GM19328 (cell line): Measurements from ENCODE around the gene CXCR5.

Experiments
- ATAC-seq: cut with Tn5 transposase; IDR thresholded peaks from one replicate; pipeline ENCODE4 v1.9.1; 2021; ENCODE audit warnings: mild to moderate bottlenecking, moderate library complexity; ENCODE audit not compliant: unreplicated experiment

CXCR5 gene

DNA sequence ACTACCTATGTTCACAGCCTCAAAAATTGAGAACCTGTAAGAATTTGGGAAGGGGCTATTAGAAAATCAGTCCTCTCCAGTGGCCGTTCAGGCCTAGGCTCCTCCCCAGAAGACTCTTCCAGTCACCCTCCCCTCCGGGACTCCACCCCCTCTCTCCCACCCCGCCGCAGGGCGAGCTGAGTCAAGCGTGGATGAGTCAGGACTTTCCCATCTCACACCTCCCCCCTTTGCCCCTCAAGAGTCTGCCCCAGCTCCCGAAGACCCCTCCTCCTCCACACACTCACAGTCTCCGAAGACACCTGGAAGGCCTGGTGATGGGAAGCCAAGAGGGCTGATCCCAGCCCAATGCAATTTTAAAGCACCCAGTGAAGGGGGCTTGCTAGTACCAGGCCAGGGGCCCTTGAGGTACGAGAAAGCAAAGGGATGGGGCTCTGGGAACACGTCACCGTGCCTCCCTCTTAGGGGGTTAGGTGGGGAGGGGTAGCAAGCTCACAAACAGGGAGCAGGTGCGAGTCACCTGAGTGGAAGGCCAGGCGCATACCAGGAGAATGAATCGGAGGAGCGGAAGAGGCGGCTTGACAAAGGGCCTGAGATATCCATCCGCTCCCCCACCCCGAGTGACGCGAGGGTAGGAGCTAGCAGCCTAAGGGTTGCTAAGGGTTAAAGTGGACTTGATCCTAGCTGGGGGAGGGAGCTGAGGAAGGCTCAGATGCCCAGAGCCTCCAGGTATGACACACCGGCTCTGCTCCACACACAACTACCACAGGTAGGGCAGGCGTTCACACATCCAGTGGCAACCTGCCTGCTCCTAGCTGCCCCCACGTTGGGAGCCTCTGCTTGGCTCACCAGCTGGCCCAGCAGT is 28.4 kb downstream of the CXCR5 start:
- ATAC-seq, result no peak

DNA sequence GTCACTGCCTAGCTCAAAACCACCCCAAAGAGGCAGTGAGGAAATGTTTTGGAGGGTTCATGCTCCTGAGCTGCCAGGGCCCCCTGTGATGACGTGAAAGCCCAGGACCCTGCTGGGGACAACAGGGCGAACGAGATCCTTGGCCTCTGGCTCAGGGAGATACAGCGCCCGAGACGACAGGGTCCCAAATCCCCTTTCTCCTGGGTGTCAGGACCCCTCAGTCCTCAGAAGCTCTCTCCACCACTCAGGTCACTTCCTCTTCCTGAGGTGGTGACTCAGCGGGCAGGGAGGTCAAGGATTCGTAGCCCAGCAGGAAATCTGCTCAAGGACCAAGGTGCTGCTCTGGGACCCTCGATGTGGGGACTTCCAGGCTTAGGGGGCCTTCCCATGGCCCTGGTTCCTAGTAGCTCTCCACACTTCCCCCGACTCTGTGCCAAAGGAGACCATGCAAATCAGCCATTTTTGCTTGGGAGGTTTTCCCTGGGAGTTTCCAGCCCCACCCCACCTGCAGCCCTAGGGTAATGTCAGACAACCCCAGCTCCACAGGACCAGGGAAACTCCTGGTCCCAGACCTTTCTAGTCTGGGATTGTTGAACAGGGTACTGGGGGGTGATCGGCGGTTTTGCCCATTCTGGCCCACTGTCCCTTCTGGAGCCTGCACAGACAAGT is 29.2 kb downstream of the CXCR5 start:
- ATAC-seq, result no peak

DNA sequence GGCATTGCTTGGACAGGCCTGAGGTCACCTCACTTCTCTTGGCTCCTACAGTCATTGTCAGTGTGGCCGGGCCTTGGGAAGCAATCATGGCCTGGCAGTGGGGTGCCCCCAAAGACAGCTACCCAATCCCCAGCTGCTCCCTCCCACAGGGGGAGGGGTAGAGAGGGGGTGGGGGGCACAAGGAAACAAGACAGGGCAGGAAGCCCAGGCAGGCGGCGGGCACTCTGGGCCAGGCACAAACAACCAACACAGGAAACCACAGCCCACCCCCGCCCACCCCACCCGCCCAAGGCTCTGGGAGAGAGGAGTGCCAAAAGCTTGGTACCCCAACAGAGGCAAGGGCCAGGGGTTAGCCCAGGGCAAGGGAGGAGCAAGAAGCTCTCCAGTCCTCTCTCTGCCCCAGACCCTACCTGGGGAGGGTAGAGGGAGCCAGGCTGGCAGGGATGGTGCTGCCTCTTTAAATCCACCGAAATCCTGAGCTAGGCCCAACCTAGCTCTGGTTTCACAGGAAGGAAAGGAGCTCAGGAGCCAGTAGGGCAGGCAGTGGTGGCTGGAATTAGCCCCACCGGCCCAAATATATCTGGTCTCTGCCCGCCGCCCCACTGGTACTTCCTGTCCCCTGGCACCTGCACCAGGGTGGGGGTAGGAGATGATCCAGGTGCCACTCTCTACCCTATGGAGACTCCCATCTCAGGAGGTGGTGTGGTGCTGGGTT is 29.9 kb downstream of the CXCR5 start:
- ATAC-seq, result no peak

DNA sequence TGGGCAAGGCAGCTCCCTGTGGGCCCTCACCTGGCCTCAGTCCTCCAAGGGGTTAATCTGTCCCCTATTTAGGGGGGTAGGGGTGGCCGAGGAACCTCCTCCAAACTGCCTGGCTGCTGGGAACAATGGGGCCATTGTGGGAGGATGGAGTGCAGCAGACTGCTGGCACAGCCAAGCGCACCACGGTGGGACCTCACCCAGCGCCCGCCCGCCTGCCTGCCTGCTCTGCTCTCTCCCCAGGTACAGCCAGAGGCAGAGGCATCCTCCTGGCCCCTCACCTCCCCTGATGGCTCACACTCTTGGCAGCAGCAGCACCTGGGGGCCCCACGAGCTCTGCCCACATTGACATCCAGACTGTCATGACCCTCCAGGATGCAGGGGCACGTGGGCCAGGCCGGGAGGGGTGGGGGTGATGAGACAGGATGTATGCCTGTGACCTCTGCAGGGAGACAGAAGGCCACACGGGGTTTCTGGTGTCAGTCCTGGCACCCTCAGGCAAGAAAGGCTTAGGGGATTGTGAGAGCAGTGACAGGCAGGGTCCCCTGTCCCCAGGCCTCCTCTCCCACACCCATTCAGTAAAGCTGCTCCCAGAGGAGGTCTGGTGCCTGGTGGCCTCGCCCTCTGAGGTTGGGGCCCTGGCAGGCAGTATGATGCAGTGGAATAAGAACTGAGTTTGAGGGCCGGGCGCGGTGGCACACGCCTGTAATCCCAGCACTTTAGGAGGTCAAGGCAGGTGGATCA is 30.7 kb downstream of the CXCR5 start:
- ATAC-seq, result no peak

DNA sequence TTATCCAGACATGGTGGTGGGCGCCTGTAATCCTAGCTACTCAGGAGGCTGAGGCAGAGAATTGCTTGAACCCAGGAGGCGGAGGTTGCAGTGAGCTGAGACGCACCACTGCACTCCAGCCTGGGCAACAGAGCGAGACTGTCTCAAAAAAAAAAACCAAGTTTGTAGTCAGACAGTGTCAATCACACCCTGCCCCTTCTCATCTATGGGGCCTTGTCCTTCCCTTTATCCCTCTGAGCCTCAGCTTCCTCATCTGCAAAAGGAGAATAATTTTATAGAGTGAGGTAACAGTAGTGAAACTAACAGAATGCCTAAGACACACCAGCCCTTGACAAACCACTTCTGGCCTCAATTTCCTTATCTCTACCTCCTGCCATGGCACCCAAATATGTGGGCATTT is 31.3 kb downstream of the CXCR5 start:
- ATAC-seq, result no peak

DNA sequence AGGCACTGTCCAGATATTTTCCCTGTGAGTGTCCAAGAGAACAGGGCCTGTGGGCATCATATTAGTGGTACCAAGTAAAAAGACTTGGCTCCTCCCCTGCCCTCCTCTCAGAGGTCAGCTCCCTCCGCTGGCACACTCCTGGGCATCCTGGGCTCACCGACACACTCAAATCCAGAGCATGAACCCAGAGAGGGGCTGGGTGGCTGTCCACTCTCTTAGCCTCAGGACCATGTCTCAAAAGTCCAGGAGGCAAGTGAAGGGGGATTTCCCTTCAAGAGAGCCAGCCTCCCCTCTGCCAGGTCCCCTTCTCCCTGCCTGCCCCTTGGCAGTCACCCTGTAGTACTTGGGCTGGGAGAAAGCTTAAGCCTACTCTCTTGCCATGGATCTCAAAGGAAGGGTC is 31.7 kb downstream of the CXCR5 start:
- ATAC-seq, result no peak

DNA sequence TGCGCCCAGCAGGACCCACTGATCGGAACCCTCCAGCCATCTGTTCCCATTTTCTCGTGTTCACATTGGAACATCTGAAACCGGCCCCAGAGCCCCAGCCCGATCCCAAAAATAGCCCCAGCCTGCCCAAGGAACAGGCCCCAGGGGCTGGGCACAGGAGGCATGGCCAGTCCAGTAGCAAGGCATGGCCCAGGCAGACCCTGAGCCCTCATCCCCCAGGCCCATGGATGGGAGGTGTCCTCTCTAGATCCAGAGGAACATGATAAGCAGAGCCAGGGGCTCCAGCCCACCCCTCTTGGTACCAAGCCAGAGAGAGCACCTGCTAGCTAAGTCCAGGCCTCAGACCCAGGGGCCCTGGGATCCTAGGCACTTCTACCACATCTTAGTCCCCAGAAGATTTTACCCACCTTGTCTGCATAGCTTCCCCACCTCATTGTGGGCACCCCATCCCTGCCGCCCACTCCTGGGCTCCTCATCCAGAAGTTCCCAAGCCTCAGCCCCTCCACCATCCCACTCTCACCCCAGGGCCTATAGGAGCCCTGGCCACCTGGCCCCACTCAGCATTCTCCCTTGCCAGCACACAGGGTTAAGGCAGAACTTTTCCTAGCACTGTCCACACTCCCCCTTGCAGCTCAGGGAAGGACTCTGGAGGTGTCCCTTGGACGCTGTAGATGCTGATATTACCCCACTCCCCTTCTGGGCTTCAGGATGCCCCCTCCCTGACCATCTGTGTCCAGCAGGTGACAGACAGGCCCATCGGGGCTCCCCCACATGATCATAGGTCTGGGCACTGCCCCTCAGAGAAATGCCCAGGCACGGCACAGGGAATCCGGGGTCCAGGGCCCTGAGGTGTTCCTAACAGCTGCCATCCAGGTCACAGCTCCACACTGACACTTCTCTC is 32.5 kb downstream of the CXCR5 start:
- no peak for ATAC-seq

DNA sequence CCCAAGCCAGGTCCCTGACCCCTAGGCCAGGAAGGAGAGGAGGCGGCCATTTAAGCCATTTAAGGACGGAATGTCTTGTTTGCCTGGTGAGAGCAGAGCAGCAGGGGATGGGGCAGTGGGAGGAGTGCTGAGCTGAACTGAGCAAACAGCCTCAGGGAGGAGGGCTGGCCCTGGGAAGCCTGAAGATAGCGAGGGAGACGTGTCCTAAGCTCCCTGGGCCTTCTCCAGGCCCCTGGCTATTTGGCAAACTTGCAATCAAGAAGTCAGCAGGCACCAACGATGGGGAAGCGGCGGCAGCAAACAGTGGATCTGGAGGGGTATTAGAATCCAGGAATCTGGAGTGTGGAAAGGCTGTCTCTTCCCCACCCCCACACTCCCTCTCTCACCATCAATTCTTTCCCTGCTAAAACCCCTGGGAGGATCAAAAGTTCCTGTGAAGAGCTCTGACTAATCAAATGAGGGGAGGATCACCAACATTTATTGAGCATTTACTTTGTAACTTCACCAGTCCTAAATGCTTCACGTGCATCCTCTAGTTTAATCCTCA is 33.2 kb downstream of the CXCR5 start:
- no peak for ATAC-seq

DNA sequence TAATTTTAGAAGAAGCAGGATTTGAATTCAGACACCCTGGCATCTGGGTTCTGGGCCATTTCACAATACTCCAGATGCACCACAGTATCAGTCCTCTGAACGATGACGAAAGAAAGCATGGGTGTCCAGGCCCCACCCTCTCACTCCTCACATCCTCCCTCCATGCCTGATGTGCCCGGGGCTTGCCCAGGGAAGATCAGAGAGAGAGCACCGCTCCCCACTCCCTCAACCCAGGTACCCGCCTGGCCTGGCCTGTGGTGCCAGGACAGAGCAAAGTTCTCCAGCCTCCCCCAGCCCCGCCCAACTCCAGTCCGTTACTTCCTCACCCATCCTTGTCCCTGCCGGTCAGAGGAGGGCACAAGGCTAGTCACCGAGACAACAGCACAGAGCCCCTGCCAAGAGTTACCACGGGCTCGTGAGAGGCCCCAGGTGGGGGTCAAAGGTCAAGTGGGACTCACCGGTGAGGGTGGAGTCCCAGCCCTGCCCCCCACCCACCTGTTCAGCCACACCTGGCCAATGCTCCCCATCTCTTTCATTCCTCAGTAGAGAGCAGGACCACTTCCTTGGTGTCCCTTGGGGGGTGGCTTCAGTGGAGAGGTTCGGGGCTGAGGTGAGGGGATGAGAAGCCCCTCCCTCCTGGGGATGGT is 33.9 kb downstream of the CXCR5 start:
- no peak for ATAC-seq

DNA sequence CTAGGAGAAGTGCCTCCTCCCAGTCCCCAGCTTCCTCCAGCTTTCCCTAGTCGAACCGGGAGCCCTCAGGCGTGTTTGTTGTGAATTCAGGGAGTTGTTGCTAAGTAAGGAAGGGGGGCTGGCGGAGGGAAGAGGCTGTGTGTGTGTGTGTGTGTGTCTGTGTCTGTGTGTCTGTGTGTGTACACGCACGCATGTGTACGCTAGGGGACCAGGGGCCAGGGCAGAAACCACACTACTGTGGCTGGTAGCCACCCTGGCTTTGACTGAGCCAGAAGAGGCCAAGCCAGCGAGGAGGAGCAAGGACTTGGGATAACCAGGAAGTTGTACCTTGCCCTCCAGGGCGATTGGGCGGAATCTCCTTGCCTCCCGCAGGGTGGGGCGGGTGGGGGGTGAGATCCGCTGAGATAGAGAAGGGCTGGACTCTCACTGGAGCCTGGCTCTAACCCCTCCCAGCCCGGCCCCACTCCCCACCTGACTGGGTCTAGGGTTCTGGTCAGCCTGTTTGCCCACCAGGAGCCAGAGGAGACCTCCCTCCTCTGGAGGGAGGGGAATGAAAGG is 34.5 kb downstream of the CXCR5 start:
- ATAC-seq, result no peak

DNA sequence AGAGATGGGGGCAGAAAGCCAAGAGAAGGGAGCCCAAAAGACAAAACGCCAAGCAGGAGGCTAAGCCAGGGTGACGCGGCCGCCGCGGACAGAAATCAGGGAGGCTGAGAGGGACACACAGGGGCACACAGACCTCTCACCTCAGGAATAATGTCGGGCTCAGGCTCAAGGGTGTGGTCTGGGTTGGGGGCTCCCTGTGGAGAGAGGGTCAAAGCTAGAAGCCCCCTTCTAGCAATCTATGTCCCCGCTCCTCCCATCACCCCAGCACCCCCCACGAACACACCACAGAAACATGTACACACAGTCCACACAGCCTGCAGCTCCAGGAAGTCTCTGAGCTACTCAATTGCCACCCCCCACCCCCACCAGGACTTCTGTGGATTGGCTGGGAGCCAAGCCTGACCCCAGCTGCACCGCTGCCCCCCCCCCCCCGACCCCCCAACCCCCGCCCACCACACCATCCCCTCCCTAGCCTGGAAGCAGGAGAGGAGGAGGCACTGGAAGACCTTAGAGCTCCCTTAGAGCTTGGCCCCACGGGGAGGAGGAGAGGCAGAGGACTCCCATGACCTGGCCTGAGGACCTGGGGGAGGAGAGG is 35.1 kb downstream of the CXCR5 start:
- no peak for ATAC-seq

DNA sequence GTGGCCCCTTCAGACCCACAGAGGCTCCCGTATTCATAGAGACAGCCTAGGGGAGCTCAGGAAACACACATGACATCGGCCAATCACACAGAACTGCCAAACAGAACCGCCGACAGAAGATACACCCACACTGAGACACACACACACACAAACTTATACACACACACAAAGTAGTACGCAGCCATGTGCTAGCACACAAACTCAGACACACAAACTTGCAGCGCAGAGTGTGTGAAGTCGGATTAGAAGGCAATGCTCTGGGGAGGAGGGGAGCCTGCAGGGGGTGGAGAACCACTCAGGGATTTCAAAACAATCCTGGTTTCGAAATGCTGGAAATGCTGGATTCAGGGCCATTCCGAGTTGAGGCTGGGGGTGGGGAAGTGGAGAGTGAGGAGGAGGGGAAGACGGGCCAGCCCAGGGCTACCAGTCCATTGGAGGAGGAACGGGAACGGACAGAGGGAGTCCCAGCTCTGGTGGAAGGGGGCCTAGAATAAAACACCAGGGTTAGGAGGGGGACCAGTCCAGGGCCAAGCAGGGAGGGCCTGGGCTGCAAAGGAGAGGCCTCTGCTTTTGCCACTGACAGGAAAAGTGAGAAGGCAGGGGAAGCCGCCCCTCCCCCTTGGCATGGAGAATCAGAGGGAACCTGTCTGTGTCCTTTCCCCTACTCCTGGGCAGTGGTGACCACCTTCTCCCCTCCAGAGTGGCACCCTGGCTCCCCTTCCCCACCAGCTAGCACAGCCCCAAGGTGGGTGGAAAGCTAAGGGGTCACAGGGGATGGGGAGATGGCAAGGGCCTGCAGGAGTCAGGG is 37.6 kb downstream of the CXCR5 start:
- ATAC-seq, result no peak

DNA sequence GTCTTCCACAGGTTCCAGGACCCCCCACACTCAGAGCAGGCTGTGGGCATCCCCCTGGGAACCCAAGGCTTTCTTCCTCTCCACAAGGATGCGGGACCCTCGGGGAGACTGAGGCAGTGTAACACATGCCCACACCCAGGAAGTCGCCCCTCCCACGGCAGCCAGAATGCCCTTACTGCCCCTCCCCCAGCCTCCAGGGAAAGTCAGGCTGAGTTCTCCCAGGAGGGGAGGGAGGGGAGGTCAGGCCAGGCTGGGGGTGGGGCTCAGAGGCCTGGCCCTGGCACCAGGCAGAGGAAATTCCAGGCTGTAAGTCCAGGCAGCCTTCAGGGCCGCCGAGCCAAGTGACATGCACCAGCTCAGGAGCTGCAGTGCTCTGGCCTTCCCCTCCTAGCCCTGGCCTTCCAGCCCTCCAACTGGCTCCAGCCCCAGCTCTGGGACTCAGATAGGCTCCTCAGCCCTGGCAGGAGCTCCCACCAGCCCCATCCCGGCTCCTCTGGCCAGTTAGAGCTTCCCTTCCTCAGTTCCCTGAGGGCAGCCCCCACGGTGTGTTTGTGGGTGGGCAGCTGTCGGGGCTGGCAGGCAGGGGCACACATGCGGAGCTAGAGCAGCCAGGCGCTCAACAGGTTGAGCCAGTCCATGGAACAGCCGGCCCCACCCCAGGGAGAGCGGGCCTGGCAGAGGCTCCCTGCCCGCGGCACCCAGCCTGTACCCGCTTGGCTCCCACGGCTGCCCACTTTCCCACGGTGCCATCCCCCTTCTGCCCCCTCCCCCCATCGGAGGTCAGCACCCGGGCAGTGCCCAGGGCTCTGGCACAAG is 38.4 kb downstream of the CXCR5 start:
- no peak for ATAC-seq

DNA sequence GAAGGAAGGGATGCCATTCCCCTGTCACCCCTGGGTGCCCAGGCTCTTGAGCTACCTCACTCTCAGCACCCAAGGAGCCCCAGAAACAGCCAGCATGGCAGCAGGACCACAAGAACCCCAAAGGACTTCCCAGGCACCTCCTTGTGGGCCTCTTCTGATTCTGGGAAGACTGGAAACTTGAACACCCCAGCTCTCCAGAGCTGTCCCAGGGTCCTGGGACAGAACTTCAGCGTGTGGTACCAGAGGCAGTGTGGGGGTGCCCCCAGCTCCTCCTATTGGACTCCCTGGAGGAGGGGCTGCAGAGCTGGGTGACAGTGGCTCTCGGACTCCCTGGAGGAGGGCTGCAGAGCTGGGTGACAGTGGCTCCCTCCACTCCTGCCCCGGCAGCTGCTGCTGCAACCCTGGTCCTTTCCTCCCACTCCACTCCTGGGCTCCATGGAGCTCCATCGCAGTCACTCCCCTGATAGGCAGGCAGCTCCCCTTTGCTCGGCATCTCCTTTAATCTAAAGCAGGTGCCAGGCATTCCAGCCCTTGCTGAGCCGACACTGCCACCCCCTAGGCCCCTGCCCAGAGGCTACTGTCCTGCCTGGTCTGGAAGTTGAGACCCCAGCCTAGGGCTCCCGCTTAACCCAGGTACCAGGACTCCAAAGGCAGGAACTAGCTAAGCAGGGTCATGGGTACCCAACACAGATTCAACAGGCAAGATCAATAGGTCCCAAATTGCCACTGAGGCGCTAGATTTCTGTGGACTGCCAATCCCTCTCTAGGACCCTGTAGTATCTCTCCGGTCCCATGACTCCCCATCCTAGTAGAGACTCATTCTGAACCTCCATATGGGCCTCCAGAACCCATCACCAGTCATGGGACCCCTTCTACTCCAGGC is 39.3 kb downstream of the CXCR5 start:
- ATAC-seq, result no peak

DNA sequence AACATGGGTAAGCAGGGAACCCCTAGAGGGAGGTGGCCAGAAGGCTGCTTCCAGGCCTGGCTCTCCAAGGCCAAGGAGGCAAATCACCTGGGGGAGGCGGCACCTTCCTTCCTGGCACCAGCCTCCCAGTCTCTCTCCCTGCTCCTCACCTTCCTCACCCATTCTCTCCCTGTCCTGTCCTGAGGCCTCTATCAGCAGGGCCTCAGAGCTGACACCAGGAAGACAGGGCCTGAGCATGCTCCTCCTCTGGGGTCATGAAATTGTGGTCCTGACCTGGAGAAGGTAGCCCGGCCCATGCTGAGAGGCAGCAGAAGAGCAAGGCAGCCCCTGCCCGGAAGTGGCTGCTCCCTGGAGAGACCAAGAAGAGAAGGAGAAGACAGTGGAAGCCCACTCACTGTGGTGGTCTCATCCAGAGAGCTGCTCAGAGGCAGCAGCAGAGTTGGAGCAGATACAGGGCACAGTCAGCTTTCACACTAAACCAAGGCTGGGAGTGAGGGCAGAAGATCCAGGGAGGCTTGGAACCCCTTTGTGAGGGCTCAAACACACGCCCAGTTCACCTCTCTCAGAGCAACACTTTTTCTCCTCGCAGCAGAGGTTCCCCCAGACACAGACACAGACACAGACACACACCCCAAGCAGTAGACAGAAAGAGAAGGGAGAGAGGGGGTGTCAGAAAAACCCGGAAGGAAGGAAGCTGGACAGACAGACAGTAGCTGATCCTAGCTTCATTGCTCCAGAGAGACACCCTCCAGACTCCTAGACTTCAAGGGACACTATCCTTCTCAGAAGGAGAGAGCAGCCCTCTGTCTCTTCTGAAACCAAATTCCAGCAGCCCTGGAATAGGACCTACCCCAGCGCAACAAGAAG is 40.3 kb downstream of the CXCR5 start:
- no peak for ATAC-seq
